ENCODE results near the gene GOSR2. TPM values are rescaled to one million over a fixed set of nuclear protein-coding genes. Genes with fewer than 3 reads are reported as not detected.

GOSR2 gene
- total and polyA plus RNA-seq, 2 of the 8 experiments (the other 6 are each of a cell fraction or from before 2014, with no cell fraction given) = 28.2 to 36.2 TPM

DNA sequence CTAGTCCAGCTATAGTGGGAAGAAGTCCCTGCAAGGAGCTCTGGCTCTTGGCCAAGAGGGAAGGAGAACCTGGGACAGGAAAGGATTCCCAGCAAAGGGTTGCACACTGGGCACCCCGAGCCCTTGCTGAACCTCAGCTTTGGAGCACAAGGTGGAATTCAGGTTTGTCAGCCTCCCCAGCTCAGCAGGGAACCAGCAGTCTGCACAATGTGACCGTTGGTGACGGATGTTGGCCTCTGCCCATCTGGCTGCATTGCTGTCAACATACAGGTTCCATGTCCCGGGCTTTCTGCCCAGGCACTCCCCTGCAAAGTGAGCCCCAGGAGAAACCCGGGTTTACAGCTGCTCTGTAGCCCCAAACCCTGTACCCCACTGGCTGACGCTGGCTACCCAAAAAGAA lies 49.4 kb downstream of the GOSR2 start:
- Histone ChIP-seq H4K91ac (replicated peaks; ENCODE audit: insufficient read length, low read length) (no peak overlapping the region), H3K27me3 (replicated peaks in 1 of 4; ENCODE audit: control insufficient read depth in 3 of 4, extremely low read depth in 1 of 4, insufficient read depth in 3 of 4, low read length in 3 of 4) (no peaks in the 10 kb centered on the region; a peak in 1 of 7 replicates), H3K27ac (ENCODE audit: low read depth, low read length) (no peak overlapping the region), H3K79me1 (ENCODE audit: low read depth, low read length) (no peaks in the 10 kb centered on the region), H2AFZ (ENCODE audit: low read length) (no peak overlapping the region), H3K36me3 (ENCODE audit: control insufficient read depth in 2 of 4, insufficient read depth in 4 of 4, low read length in 3 of 4) (no peaks in the 10 kb centered on the region), H2BK20ac (ENCODE audit: low read length) (no peak overlapping the region), H3K79me2 (ENCODE audit: control insufficient read depth in 1 of 2, insufficient read depth in 2 of 2, low read length in 2 of 2) (no peaks in the 10 kb centered on the region), H3K18ac (ENCODE audit: extremely low read depth, low read length) (no peak overlapping the region), H3K56ac (replicated peaks; ENCODE audit: insufficient read length, low read depth, low read length) (no peak overlapping the region), H2BK15ac (ENCODE audit: low read length) (no peak overlapping the region), H2BK12ac (ENCODE audit: low read depth, low read length) (no peak overlapping the region), H3K4ac (replicated peaks; ENCODE audit: insufficient read length, low read depth, low read length) (no peak overlapping the region), H3K4me3 (ENCODE audit: extremely low read depth in 1 of 4, insufficient read depth in 2 of 4, low read depth in 3 of 4, low read length in 4 of 4) (no peak overlapping the region), H4K20me1 (replicated peaks in 1 of 2; ENCODE audit: control insufficient read depth in 1 of 2, insufficient read depth in 2 of 2, low read length in 2 of 2) (no peaks in the 10 kb centered on the region), H3K9ac (replicated peaks in 1 of 4; ENCODE audit: extremely low read depth in 1 of 4, low read depth in 3 of 4, low read length in 3 of 4) (no peak overlapping the region), H3K23me2 (ENCODE audit: low read depth, low read length) (no peaks in the 10 kb centered on the region), H3K4me1 (replicated peaks in 1 of 4; ENCODE audit: control insufficient read depth in 3 of 4, insufficient read depth in 4 of 4, low read length in 3 of 4) (peaks cover 7 to 8% (median 7%) of the 10 kb centered on the region in 4 experiments; a peak in 6 of 7 replicates), H4K5ac (ENCODE audit: insufficient read length, low read depth, low read length) (no peak overlapping the region), H2BK5ac (ENCODE audit: low read depth, low read length) (no peak overlapping the region), H3K4me2 (ENCODE audit: insufficient read depth in 1 of 2, low read depth in 2 of 2, low read length in 2 of 2) (no peak overlapping the region), H2BK120ac (replicated peaks; ENCODE audit: low read depth, low read length) (no peak overlapping the region), H2AK5ac (ENCODE audit: low read depth, low read length) (no peak overlapping the region), H3K14ac (ENCODE audit: insufficient read length) (no peak overlapping the region), H4K8ac (ENCODE audit: extremely low read depth, insufficient read depth, low read length) (no peak overlapping the region), H3K23ac (ENCODE audit: insufficient read length) (no peak overlapping the region), H3K9me3 (ENCODE audit: insufficient read depth in 2 of 2, low read depth in 1 of 2, low read length in 1 of 2) (no peaks in the 10 kb centered on the region)
- WGBS, 2 experiments (ENCODE audit: extremely low coverage in 1 of 2, insufficient coverage in 1 of 2, insufficient read length in 1 of 2, insufficient replicate concordance in 2 of 2, low coverage in 1 of 2, low lambda C conversion rate in 2 of 2, missing lambda C conversion rate in 1 of 2) = 90% methylated on average over 6 of the region's 6 CpGs; no CpG with 5 or more reads in 1 of the 2 experiments
- FAIRE-seq (no peak), DNase-seq (ENCODE audit: low read depth in 1 of 2, low spot score in 2 of 2) (no peak)
- POLR2A ChIA-PET (ENCODE audit: partially characterized antibody) = no interaction called here
- CTCF ChIA-PET (ENCODE audit: partially characterized antibody) = interaction anchor here (1.0 to 4.3 kb wide), 5 partner anchors 10 to 30 kb away, joined by 3 to 26 read pairs (median 3); no protein-coding TSS in a partner anchor
- TF ChIP-seq KDM4A (IDR thresholded peaks at IDR 0.05; ENCODE audit: low read depth, low read length, severe bottlenecking) (no peak), EZH2 (IDR thresholded peaks at IDR 0.05; ENCODE audit: low read depth, low read length, severe bottlenecking) (no peak), NRF1 (IDR thresholded peaks at IDR 0.05; ENCODE audit: low read depth, low read length) (no peak), CEBPB (IDR thresholded peaks at IDR 0.05; ENCODE audit: low read depth, low read length) (no peak), CHD2 (IDR thresholded peaks at IDR 0.05; ENCODE audit: low read length) (no peak), SP4 (IDR thresholded peaks at IDR 0.05; ENCODE audit: low read length) (no peak), PHF8 (conservative IDR thresholded peaks at IDR 0.05; ENCODE audit: low read depth, low read length) (no peak), SIRT6 (IDR thresholded peaks at IDR 0.05; ENCODE audit: low read length) (no peak), TCF12 (IDR thresholded peaks at IDR 0.05; ENCODE audit: low read depth, low read length) (no peak), EGR1 (IDR thresholded peaks at IDR 0.05; ENCODE audit: borderline replicate concordance, low read depth, low read length) (no peak), RNF2 (IDR thresholded peaks at IDR 0.05; ENCODE audit: borderline replicate concordance, low read depth, low read length, missing control alignments, poor library complexity, severe bottlenecking) (no peak)
- TF ChIP-seq, protein P1, sequence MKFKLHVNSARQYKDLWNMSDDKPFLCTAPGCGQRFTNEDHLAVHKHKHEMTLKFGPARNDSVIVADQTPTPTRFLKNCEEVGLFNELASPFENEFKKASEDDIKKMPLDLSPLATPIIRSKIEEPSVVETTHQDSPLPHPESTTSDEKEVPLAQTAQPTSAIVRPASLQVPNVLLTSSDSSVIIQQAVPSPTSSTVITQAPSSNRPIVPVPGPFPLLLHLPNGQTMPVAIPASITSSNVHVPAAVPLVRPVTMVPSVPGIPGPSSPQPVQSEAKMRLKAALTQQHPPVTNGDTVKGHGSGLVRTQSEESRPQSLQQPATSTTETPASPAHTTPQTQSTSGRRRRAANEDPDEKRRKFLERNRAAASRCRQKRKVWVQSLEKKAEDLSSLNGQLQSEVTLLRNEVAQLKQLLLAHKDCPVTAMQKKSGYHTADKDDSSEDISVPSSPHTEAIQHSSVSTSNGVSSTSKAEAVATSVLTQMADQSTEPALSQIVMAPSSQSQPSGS (IDR thresholded peaks at IDR 0.05; ENCODE audit: low read length) = no peak
